NCI-H82 treated with DMSO at 0.1 percent for 48 hours (cell line): Measurements from ENCODE around the gene TXNRD1.
"Not testable (repeated sequence)": the region's sequence is repeated elsewhere in the genome, so short reads cannot be mapped to it uniquely, and the experiment has no call there.

Experiments used
- DNase-seq: peaks from one replicate; lab custom pipeline; 2025; ENCODE audit not compliant: unreplicated experiment; lab: John Stamatoyannopoulos, UW

Gene TXNRD1

GRCh38 chr12:104234926-104235499, 19.4 kb downstream of the TXNRD1 start:
- no peak for DNase-seq

GRCh38 chr12:104237930-104238329, 22.4 kb downstream of the TXNRD1 start:
- no peak for DNase-seq

- DNase-seq: no peak
Measured at GRCh38 chr12:104242546-104243206, 27.1 kb downstream of the TXNRD1 start.

- DNase-seq: no peak
Measured at GRCh38 chr12:104243551-104243950, 28.0 kb downstream of the TXNRD1 start.

GRCh38 chr12:104243971-104244370, 28.4 kb downstream of the TXNRD1 start:
- no peak for DNase-seq

GRCh38 chr12:104247698-104248097, 32.1 kb downstream of the TXNRD1 start:
- no peak for DNase-seq

- no peak for DNase-seq
Measured at GRCh38 chr12:104248444-104248843, 32.9 kb downstream of the TXNRD1 start.

GRCh38 chr12:104249017-104249416, 33.4 kb downstream of the TXNRD1 start:
- no peak for DNase-seq

- DNase-seq: no peak
Measured at GRCh38 chr12:104249898-104250297, 34.3 kb downstream of the TXNRD1 start.

- no peak for DNase-seq
Measured at GRCh38 chr12:104250366-104251125, 35.0 kb downstream of the TXNRD1 start.

GRCh38 chr12:104257913-104258472, 42.4 kb downstream of the TXNRD1 start:
- no peak for DNase-seq

- DNase-seq: no peak
Measured at GRCh38 chr12:104258476-104259067, 43.0 kb downstream of the TXNRD1 start.

GRCh38 chr12:104263026-104263425, 47.4 kb downstream of the TXNRD1 start:
- DNase-seq: no peak

GRCh38 chr12:104263580-104264358, 48.2 kb downstream of the TXNRD1 start:
- DNase-seq: no peak

- not testable (repeated sequence) for DNase-seq
Measured at GRCh38 chr12:104265436-104265835, 49.9 kb downstream of the TXNRD1 start.

GRCh38 chr12:104272938-104273337, 57.4 kb downstream of the TXNRD1 start:
- DNase-seq: no peak

- no peak for DNase-seq
Measured at GRCh38 chr12:104273503-104273902, 57.9 kb downstream of the TXNRD1 start.

GRCh38 chr12:104274811-104275210, 59.2 kb downstream of the TXNRD1 start:
- DNase-seq: no peak

GRCh38 chr12:104275689-104276088, 60.1 kb downstream of the TXNRD1 start:
- DNase-seq: peak; percentile 19

GRCh38 chr12:104276273-104277131, 60.9 kb downstream of the TXNRD1 start:
- no peak for DNase-seq
